Effector memory CD4-positive, alpha-beta T cell (primary cell): ENCODE results near the gene XPR1.
"Not testable (repeated sequence)": the region's sequence is repeated elsewhere in the genome, so short reads cannot be mapped to it uniquely, and the experiment has no call there.

Experiments used
- DNase-seq, 3 donors: peaks; one replicate each; pipeline ENCODE4 v3.0.0-alpha.2; 2020
- H3K27ac ChIP-seq: 2 replicates; pipeline ENCODE4 v1.7.0; 2013; ENCODE audit warnings: mild to moderate bottlenecking, low read length, moderate library complexity; ENCODE audit not compliant: insufficient read depth, poor library complexity, severe bottlenecking
- H3K27me3 ChIP-seq: replicated peaks from 2 replicates; pipeline ENCODE4 v1.7.0; 2013; ENCODE audit warnings: mild to moderate bottlenecking, low read length; ENCODE audit not compliant: insufficient read depth, control insufficient read depth, poor library complexity, severe bottlenecking
- H3K36me3 ChIP-seq: 2 replicates; pipeline ENCODE4 v1.7.0; 2013; ENCODE audit warnings: mild to moderate bottlenecking, low read length, moderate library complexity; ENCODE audit not compliant: control insufficient read depth, insufficient read depth
- H3K4me1 ChIP-seq: 2 replicates; pipeline ENCODE4 v1.7.0; 2013; ENCODE audit warnings: low read length, mild to moderate bottlenecking; ENCODE audit not compliant: control insufficient read depth, insufficient read depth, poor library complexity, severe bottlenecking
- H3K4me3 ChIP-seq: 2 replicates; pipeline ENCODE4 v1.7.0; 2013; ENCODE audit warnings: low read length, low read depth, mild to moderate bottlenecking; ENCODE audit not compliant: insufficient read depth, poor library complexity, severe bottlenecking
- H3K9me3 ChIP-seq: 2 replicates; pipeline ENCODE4 v1.7.0; 2013; ENCODE audit warnings: mild to moderate bottlenecking, low read length, moderate library complexity; ENCODE audit not compliant: control insufficient read depth

Gene XPR1

GRCh38 chr1:180811886-180812285, 180.1 kb downstream of the XPR1 start:
- H3K9me3 ChIP-seq: no peaks in the 10 kb centered on the region
- H3K27me3 ChIP-seq: no peaks in the 10 kb centered on the region
- peaks cover 5% of the 10 kb centered on the region for H3K36me3 ChIP-seq
- no peak overlapping the region for H3K27ac ChIP-seq
- no peaks in the 10 kb centered on the region for H3K4me1 ChIP-seq
- no peak overlapping the region for H3K4me3 ChIP-seq
- no peak for DNase-seq

- Histone ChIP-seq H3K4me3 (no peak overlapping the region), H3K27me3 (no peaks in the 10 kb centered on the region), H3K36me3 (peaks cover 5% of the 10 kb centered on the region), H3K27ac (no peak overlapping the region), H3K4me1 (no peaks in the 10 kb centered on the region), H3K9me3 (no peaks in the 10 kb centered on the region)
- no peak for DNase-seq
Measured at GRCh38 chr1:180814258-180814657, 182.4 kb downstream of the XPR1 start.

- H3K4me3 ChIP-seq: no peak overlapping the region
- no peaks in the 10 kb centered on the region for H3K4me1 ChIP-seq
- peaks cover 5% of the 10 kb centered on the region for H3K36me3 ChIP-seq
- DNase-seq: no peak
- H3K9me3 ChIP-seq: no peaks in the 10 kb centered on the region
- H3K27ac ChIP-seq: no peak overlapping the region
- H3K27me3 ChIP-seq: no peaks in the 10 kb centered on the region
Measured at GRCh38 chr1:180815188-180815587, 183.4 kb downstream of the XPR1 start.

- Histone ChIP-seq H3K36me3 (peaks cover 5% of the 10 kb centered on the region), H3K4me1 (no peaks in the 10 kb centered on the region), H3K27ac (no peak overlapping the region), H3K27me3 (no peaks in the 10 kb centered on the region), H3K9me3 (no peaks in the 10 kb centered on the region), H3K4me3 (no peak overlapping the region)
- DNase-seq: no peak
Measured at GRCh38 chr1:180816132-180816531, 184.3 kb downstream of the XPR1 start.

GRCh38 chr1:180821970-180822369, 190.1 kb downstream of the XPR1 start:
- peaks cover 6% of the 10 kb centered on the region for H3K36me3 ChIP-seq
- no peaks in the 10 kb centered on the region for H3K4me1 ChIP-seq
- DNase-seq: no peak
- no peak overlapping the region for H3K27ac ChIP-seq
- no peaks in the 10 kb centered on the region for H3K27me3 ChIP-seq
- no peak overlapping the region for H3K4me3 ChIP-seq
- no peaks in the 10 kb centered on the region for H3K9me3 ChIP-seq

GRCh38 chr1:180831507-180831906, 199.7 kb downstream of the XPR1 start:
- not testable (repeated sequence) for DNase-seq, H3K27ac ChIP-seq, H3K4me3 ChIP-seq, H3K9me3 ChIP-seq, H3K36me3 ChIP-seq, H3K27me3 ChIP-seq, H3K4me1 ChIP-seq

- H3K4me3 ChIP-seq, H3K27me3 ChIP-seq, H3K9me3 ChIP-seq, H3K36me3 ChIP-seq, H3K27ac ChIP-seq, DNase-seq, H3K4me1 ChIP-seq: not testable (repeated sequence)
Measured at GRCh38 chr1:180833180-180833579, 201.4 kb downstream of the XPR1 start.

GRCh38 chr1:180836449-180836848, 204.6 kb downstream of the XPR1 start:
- no peaks in the 10 kb centered on the region for H3K9me3 ChIP-seq
- no peak for DNase-seq
- H3K27ac ChIP-seq: no peak overlapping the region
- H3K4me1 ChIP-seq: no peaks in the 10 kb centered on the region
- peaks cover 5% of the 10 kb centered on the region for H3K36me3 ChIP-seq
- H3K4me3 ChIP-seq: no peak overlapping the region
- no peaks in the 10 kb centered on the region for H3K27me3 ChIP-seq

- H3K9me3 ChIP-seq: no peaks in the 10 kb centered on the region
- no peak for DNase-seq
- H3K36me3 ChIP-seq: peaks cover 5% of the 10 kb centered on the region
- no peaks in the 10 kb centered on the region for H3K4me1 ChIP-seq
- no peak overlapping the region for H3K27ac ChIP-seq
- H3K27me3 ChIP-seq: no peaks in the 10 kb centered on the region
- no peak overlapping the region for H3K4me3 ChIP-seq
Measured at GRCh38 chr1:180837020-180837419, 205.2 kb downstream of the XPR1 start.

- DNase-seq: no peak
- Histone ChIP-seq H3K4me3 (no peak overlapping the region), H3K9me3 (no peaks in the 10 kb centered on the region), H3K36me3 (peaks cover 5% of the 10 kb centered on the region), H3K27me3 (no peaks in the 10 kb centered on the region), H3K4me1 (no peaks in the 10 kb centered on the region), H3K27ac (no peak overlapping the region)
Measured at GRCh38 chr1:180838535-180838934, 206.7 kb downstream of the XPR1 start.

- Histone ChIP-seq H3K4me3 (no peak overlapping the region), H3K36me3 (peaks cover 5% of the 10 kb centered on the region), H3K9me3 (no peaks in the 10 kb centered on the region), H3K27me3 (no peaks in the 10 kb centered on the region), H3K4me1 (no peaks in the 10 kb centered on the region), H3K27ac (no peak overlapping the region)
- no peak for DNase-seq
Measured at GRCh38 chr1:180839547-180839946, 207.7 kb downstream of the XPR1 start.
